Measurements from ENCODE around the gene HSP90AB1. TPM values are rescaled to one million over a fixed set of nuclear protein-coding genes. Genes with fewer than 3 reads are reported as not detected.

Gene HSP90AB1
- total and polyA plus RNA-seq, 2 of the 8 experiments (the other 6 are each of a cell fraction or from before 2014, with no cell fraction given): 1,564 to 2,297 TPM

- FAIRE-seq: no peak
- CTCF ChIA-PET (ENCODE audit: partially characterized antibody): interaction anchor here (0.6 to 19.0 kb wide), 10 partner anchors 8 to 1102 kb away, joined by 3 to 330 read pairs (median 4); partner anchors contain the start of gene AARS2
Observed at GRCh38 chr6:44273617-44274016, 26.7 kb downstream of the HSP90AB1 start.

More at GRCh38 chr6:44273617-44274016, 26.7 kb downstream of the HSP90AB1 start:
- H2BK12ac ChIP-seq (ENCODE audit: low read depth, low read length): no peak overlapping the region
- no peak overlapping the region for H3K14ac ChIP-seq (ENCODE audit: insufficient read length)
- H2BK15ac ChIP-seq (ENCODE audit: low read length): no peak overlapping the region
- H3K27ac ChIP-seq (ENCODE audit: low read depth, low read length): no peak overlapping the region
- no peak overlapping the region for H4K8ac ChIP-seq (ENCODE audit: extremely low read depth, insufficient read depth, low read length)
- POLR2A ChIA-PET (ENCODE audit: partially characterized antibody): interaction anchor here (1.0 to 4.8 kb wide), 8 partner anchors 17 to 68 kb away, joined by 3 to 26 read pairs (median 4); partner anchors contain the start of genes AARS2, HSP90AB1 and SPATS1
- peaks cover 4% of the 10 kb centered on the region; the same call in 1 of the 2 replicates for H3K23me2 ChIP-seq (ENCODE audit: low read depth, low read length)
- no peak overlapping the region for H3K4me2 ChIP-seq (ENCODE audit: insufficient read depth in 1 of 2, low read depth in 2 of 2, low read length in 2 of 2)
- peaks cover 0 to 3% (median 1%) of the 10 kb centered on the region in 4 experiments; a peak in 2 of 7 replicates for H3K27me3 ChIP-seq (replicated peaks in 1 of 4; ENCODE audit: control insufficient read depth in 3 of 4, extremely low read depth in 1 of 4, insufficient read depth in 3 of 4, low read length in 3 of 4)
- H2AK5ac ChIP-seq (ENCODE audit: low read depth, low read length): no peak overlapping the region
- H4K91ac ChIP-seq (replicated peaks; ENCODE audit: insufficient read length, low read length): no peak overlapping the region
- no peaks in the 10 kb centered on the region for H3K79me2 ChIP-seq (ENCODE audit: control insufficient read depth in 1 of 2, insufficient read depth in 2 of 2, low read length in 2 of 2)
- no peaks in the 10 kb centered on the region for H3K9me3 ChIP-seq (ENCODE audit: insufficient read depth in 2 of 2, low read depth in 1 of 2, low read length in 1 of 2)
- no peak overlapping the region for H2BK120ac ChIP-seq (replicated peaks; ENCODE audit: low read depth, low read length)
- no peak overlapping the region for H2AFZ ChIP-seq (ENCODE audit: low read length)
- no peak overlapping the region for H2BK5ac ChIP-seq (ENCODE audit: low read depth, low read length)
- no peak overlapping the region for H3K56ac ChIP-seq (replicated peaks; ENCODE audit: insufficient read length, low read depth, low read length)
- no peak overlapping the region for H3K18ac ChIP-seq (ENCODE audit: extremely low read depth, low read length)
- no peak overlapping the region for H3K23ac ChIP-seq (ENCODE audit: insufficient read length)
- peaks cover 0 to 9% (median 3%) of the 10 kb centered on the region in 4 experiments; a peak in 4 of 8 replicates for H3K36me3 ChIP-seq (ENCODE audit: control insufficient read depth in 2 of 4, insufficient read depth in 4 of 4, low read length in 3 of 4)
- DNase-seq (ENCODE audit: low read depth in 1 of 2, low spot score in 2 of 2): no peak
- no peaks in the 10 kb centered on the region; the same call in 1 of the 2 replicates for H3K79me1 ChIP-seq (ENCODE audit: low read depth, low read length)
- no peak overlapping the region for H3K9ac ChIP-seq (replicated peaks in 1 of 4; ENCODE audit: extremely low read depth in 1 of 4, low read depth in 3 of 4, low read length in 3 of 4)
- no peak overlapping the region for H3K4me3 ChIP-seq (ENCODE audit: extremely low read depth in 1 of 4, insufficient read depth in 2 of 4, low read depth in 3 of 4, low read length in 4 of 4)
- no peak overlapping the region for H2BK20ac ChIP-seq (ENCODE audit: low read length)
- WGBS, 2 experiments (ENCODE audit: extremely low coverage in 1 of 2, insufficient coverage in 1 of 2, insufficient read length in 1 of 2, insufficient replicate concordance in 2 of 2, low coverage in 1 of 2, low lambda C conversion rate in 2 of 2, missing lambda C conversion rate in 1 of 2): 100% methylated on average over 1 of the region's 1 CpG; no CpG with 5 or more reads in 1 of the 2 experiments
- no peak overlapping the region for H3K4ac ChIP-seq (replicated peaks; ENCODE audit: insufficient read length, low read depth, low read length)
- H3K4me1 ChIP-seq (replicated peaks in 1 of 4; ENCODE audit: control insufficient read depth in 3 of 4, insufficient read depth in 4 of 4, low read length in 3 of 4): peaks cover 10 to 26% (median 12%) of the 10 kb centered on the region in 4 experiments
- no peak for TF ChIP-seq CEBPB (IDR thresholded peaks at IDR 0.05; ENCODE audit: low read depth, low read length)
- TF ChIP-seq KDM5A (IDR thresholded peaks at IDR 0.05; ENCODE audit: low read length): no peak
- no peak for TF ChIP-seq E2F6 (IDR thresholded peaks at IDR 0.05)
- H4K5ac ChIP-seq (ENCODE audit: insufficient read length, low read depth, low read length): no peak overlapping the region
- peaks cover 0 to 8% of the 10 kb centered on the region in 2 experiments for H4K20me1 ChIP-seq (replicated peaks in 1 of 2; ENCODE audit: control insufficient read depth in 1 of 2, insufficient read depth in 2 of 2, low read length in 2 of 2)
